Nucleus accumbens (tissue), 56 donors: ENCODE measurements around the gene MARCKSL1.
A peak's percentile ranks its signal among the peaks of the same experiment; 100 is the strongest.

ENCODE experiments used
- DNase-seq, 56 donors: peaks; one replicate each; lab custom pipeline; 2025; lab: John Stamatoyannopoulos, UW

The MARCKSL1 gene

DNA sequence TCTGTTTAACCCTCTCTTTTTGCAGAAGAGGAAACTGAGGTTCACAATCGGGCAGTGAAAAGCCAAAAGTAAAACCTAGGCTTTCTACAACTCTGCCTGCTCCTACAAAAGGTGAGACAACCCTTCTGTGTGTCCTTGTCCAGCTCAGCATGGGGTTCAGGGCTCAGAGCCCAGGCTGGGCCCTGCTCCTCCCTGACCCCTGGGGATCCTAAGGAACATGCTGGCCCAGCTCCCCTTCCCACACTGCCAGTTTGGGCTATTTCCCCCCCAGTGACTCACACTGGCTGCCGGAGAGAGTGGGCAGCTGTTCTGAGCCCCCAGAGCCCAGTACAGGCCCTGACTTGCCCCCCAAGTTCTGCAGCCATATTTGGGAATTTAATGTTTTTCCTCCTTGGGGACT, 17.4 kb upstream of the MARCKSL1 start:
- DNase-seq: no peak

DNA sequence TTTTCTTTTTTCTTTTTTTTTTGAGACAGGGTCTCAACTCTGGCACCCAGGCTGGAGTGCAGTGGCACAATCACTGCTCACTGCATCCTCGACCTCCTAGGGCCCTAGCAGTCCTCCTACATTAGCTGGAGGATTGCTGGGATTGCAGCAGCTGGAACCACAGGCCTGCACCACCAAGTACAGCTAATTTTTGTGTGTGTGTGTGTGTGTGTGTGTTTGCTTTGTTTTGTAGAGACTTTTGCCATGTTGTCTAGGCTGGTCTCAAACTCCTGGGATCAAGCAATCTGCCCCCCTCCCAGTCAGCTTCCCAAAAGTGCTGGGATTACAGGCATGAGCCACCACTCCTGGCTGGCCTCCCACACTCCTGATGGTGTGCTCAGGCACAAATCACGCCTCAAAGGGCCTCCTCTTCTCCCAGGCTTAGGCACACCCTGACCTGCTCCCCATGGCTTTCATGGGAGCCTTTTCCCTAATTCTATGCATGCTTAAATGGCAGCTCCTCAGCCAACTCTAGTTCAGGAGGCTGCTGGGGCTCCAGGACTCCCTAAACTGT, 16.9 kb upstream of the MARCKSL1 start:
- DNase-seq: no peak

DNA sequence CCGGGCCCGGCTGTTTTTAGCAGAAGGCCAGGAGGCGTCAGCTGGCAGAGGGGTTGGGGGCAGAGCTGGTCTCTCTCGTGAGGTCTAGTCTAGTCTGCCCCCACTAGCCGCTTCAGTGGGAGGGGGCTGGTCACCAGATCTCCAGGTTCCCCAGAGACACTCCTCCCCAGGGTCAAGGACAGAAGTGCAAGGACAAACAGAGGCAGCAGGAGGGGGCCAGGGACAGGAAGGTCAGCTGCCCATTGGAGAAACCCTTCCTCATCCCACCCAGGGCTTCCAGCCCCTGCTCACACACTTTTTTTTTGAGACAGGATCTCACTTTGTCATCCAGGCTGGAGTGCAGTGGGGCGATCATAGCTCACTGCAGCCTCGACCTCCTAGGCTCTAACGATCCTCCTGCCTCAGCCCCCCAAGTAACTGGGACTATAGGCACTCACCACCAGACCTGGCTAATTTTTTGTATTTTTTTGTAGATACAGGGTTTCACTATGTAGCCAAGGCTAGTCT, 16.3 kb upstream of the MARCKSL1 start:
- peak in 2 of 56 donors; percentile 57 to 64 for DNase-seq

DNA sequence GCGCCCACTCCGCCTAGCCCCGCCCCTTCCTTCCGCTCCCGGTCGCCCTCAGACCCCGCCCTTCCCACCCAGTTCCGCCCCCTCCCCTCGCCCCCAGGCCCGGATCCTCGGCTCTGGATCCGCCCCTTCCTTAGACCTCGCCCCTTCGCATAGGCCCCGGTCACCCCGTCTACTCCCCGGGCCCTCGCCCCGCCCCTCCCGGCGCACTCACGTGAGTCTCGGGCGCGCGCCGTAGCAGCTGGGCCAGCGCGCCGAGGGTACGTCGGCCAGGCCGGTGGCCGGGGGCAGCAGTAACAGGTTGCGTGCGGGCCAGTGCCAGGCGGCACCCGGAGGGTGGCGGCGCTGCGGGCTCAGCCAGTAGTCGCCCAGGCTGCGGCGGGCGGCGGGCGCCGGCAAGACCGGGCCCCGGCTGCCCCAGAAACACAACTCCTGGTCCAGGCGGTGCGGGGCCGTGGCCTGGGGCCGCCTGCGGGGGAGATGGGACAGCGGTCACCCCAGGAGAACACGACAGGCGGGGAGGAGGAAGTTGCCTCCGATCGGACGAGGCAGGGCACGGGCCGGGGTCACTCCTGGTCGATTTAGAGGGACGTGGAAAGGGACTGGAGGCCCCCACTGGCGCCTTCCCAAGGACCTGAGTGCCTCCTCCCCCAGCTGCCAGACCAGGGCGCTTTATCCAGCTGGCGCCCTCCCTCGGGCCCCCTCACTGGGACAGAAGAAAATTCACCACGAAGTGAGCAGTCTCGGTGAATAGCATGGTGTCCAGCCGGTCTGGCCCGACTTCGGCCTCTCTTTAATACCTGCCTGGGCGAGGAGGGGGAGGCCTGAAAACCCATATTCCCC, 15.6 kb upstream of the MARCKSL1 start:
- DNase-seq: peak; percentile 56 to 96 (median 89)

DNA sequence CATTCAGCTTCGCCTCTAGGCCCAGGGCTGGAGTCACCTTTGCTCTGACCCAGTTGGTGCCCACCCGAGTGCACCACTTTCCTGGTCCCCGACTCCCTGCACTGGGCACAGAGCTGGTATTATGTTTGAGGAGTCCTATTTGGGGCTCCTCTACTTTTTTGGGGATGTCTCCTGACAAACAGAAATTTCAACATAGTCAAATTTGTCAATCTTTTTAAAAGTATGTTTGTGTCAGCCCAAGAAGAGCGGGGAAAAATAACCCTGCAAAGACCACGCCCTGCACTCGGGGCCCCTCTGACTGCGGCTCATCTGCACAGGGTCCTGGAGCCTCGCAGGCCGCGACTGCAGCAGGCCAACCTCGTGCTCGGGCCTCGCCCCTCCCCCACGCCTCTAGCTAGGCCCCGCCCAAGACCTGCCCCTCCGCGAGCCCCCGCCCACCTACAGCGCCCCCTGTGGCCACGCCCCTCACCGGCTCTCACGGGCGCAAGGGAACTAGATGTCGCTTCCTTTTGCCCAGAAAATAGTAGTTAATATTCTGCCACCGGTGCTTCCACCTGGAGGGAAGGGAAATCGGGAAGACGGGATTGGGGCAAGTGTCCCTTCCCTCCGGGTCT, 14.9 kb upstream of the MARCKSL1 start:
- peak in 36 of 56 donors; percentile 36 to 93 (median 82) for DNase-seq

DNA sequence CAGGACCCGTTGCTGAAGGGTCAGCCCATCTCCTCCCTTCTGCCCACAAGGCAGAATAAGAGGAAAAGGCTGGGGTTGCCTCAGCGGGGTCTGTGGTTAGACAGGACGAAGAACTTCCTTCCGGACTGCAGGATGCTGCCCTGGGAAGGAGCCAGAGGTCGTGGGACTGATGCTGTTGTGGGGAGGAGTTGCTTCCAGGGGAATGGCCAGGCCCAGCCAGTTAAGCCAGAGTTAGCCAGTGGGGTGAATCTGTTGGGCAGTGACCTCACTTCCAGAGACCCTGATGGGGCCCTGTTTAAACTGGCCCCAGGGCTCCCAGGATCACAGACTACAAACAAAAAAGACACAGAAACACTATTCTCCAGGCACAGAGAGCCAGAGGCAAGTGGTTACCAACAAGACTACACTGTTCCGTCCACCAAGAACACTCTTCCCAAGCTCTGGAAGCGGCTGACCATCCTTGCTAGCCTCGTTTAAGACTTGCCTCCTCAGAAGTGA, 13.2 kb upstream of the MARCKSL1 start:
- DNase-seq: no peak

DNA sequence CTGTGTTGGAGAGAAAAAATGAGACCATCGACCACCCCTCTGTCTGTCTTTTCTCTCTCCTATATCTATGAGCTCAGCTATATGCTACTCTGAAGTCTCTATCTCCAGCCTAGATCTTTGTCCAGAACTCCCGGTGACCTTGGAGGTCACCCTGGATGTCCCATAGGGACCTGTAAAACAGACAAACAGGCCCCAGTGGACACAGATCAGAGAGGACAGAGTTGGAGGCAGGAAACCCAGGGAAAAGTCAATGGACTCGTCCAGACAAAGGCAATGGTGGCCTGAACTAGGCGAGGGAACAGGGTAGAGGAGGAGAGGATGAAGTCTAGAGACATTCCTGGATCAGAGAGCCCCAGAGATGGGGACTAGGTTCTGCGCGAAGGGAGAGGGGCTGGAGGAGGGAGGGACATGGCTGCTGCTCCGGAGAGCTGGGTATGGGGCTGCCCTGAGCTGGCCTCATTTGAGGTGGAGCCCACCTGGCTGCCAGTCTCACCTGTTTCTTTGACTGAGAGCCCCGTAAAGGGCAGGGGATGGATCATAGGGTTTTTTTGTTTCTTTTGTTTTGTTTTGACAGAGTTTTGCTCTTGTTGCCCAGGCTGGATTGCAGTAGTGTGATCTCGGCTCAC, 10.6 kb upstream of the MARCKSL1 start:
- no peak for DNase-seq

DNA sequence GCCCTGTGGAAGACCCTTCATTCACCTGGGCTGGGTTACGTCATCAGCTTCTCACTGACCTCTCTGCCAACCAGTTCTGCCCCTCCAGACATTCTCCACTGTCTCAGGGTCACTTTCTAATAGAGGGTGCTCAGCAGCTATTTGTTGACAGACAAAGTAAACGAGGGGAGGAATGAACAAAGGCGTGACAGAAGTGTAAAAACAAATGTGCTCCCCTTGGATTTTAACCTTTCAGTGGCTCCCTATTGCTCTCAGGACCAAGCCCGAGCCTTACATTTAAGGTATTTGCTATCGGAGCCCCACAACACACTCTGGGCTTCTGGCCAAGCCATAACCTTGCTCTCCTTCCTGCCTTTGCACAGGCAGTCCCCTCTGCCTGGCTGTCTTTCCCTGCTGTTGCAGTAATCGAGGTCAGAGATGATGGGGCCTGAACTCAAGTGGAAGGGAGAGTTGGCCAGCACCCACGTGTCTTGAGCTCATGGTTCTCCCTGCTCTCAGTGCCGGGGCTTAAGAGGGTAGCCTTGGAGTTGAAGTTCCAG, 9.3 kb upstream of the MARCKSL1 start:
- DNase-seq: no peak

DNA sequence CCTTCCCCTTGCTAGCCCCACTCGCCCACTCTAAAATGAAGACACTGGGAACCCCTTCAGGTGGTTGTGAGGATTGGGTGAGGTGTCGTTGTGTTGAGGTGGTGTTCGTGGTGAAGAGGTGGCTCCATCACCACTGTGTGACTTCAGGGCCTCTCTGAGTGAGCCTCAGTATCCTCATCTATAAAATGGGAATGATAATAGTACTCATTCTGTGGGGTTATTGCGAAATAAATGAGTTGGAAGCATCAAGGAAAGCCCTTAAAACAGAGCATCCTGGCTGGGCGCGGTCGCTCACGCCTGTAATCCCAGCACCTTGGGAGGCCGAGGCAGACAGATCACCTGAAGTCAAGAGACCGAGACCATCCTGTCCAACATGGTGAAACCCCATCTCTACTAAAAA, 6.7 kb upstream of the MARCKSL1 start:
- no peak for DNase-seq

DNA sequence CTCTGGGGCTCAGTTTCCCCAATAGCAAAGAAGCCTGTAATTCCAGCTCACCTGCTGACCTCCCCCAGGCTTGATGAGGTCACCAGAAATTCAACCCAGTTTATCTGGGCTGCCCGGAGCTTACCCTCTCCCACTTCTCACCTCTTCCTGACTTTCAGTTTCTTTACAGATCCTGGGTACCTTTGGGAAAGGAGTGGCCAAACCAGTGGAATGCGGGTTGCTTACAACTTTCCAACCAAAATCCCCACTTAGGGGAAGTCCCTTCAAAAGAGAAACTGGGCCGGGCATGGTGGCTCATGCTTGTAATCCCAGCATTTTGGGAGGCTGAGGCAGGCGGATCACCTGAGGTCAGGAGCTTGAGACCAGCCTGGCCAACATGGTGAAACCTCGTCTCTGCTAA, 5.9 kb upstream of the MARCKSL1 start:
- DNase-seq: no peak

DNA sequence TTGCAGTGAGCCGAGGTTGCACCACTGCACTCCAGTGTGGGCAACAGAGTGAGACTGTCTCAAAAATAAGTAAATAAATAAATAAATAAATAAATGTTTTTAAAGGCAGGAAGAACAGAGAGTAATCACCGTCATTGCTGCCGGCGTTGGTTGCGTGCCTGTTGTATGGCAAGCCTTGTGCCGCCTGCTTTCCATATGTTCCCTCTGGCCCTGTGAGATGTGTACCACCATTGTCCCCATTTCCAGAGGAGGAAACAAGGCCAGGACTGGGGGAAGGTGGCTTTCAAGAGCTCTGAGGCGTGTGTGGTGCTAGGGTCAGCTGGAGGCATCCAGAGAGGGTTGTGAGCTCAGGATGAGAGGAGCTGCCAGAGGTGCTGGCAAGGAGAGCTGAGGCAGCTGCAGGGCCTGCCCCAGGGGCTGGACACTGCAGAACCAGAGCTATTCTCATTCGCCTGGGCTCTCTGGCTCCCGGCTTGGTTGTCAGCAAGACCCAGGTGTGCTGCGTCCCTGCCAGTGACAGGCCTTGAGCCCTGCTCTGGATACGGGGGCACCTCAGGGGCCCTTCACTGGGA, 5.2 kb upstream of the MARCKSL1 start:
- peak in 16 of 56 donors; percentile 16 to 41 (median 36) for DNase-seq

DNA sequence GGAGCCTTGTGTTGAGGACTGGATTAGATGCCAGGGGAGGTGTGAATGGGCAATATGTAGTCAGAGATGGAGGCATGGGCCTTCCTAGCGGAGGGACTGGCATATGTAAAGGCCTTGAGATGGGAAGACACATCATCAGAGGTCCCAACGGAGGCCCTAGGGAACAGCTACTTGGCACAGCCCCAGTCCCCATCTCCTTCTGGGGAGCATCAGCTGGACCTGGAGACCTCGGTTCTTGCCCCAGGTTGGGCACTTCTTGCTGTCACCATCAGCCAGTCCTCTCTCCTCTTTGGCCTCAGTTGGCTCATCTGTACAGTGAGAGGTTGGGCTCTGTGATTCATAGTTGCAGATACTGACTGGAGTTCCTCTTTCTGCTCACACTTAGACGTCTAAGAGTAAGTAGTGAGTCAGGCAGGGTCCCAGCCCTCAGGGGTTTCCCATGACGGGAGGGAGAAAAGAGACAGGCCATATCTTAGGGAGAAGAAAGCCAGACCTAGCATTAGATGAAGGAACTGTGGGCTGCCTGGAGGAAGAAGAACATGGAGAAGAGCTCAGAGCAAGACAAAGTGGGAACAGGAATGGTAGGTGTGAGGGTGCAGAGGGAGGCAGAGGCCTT, 3.4 kb upstream of the MARCKSL1 start:
- DNase-seq: peak in 3 of 56 donors; percentile 35 to 45 (median 39)

DNA sequence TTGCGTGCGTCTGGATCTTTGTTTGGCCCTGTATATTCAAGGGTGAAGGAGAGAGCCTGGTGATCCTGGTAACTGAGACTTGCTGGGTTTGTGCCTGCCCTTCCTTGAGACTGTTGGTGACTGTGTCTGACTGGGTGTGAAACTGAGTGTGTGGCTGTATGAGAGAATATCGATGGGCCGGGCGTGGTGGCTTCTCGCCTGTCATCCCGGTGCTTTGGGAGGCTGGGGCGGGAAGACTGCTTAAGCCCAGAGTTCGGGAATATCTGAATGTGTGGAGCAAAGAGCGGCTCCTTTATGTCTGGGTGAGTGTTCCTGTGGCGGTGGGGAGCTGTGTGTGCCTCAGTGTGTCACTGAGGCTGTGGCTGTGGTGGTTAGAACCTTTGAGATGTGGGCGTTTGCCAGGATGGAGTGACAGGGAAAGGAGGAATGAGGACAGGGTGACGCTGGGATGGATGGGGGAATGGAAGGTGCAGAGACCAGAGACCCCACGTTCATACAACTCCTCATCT, 2.7 kb upstream of the MARCKSL1 start:
- DNase-seq: peak in 5 of 56 donors; percentile 44 to 75 (median 66)

DNA sequence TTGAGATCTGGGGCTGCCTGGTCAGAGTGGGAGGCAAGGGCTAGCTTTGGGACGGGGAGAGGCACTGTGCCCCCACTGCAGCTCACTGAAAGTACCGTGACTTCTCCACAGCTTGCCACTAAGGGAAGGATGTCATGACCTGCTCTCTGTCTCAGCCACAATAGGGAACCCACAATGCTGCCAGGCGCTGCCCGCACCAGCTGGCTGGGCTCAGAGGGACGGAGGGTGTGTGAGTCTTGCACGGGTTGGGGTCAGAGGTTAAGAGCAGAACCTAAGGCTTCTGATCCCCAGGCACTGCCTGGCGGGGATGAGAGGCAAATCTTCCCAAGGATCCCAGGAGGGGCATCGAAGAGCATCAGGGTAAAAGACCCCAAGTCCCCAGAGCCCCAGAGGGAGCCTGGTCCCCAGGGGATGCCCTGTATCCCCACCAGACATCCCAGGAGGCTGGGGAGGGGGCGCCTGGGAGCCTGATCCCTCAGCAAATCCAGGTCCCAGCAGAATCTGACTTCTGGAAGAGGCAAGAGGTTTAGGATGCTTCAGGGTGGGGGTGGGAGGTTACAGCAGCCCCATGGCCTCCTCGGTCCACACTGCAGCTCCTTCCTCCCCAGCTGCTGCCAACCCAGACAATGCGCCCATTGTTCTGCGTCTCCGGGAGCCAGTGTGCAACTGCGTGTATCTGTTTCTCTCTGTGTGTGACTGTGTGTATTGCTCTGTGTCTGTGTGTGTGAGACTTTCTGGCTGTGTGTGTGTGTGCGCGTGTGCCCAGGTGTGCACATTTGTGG, 2.0 kb upstream of the MARCKSL1 start:
- peak in 54 of 56 donors; percentile 38 to 95 (median 84) for DNase-seq

DNA sequence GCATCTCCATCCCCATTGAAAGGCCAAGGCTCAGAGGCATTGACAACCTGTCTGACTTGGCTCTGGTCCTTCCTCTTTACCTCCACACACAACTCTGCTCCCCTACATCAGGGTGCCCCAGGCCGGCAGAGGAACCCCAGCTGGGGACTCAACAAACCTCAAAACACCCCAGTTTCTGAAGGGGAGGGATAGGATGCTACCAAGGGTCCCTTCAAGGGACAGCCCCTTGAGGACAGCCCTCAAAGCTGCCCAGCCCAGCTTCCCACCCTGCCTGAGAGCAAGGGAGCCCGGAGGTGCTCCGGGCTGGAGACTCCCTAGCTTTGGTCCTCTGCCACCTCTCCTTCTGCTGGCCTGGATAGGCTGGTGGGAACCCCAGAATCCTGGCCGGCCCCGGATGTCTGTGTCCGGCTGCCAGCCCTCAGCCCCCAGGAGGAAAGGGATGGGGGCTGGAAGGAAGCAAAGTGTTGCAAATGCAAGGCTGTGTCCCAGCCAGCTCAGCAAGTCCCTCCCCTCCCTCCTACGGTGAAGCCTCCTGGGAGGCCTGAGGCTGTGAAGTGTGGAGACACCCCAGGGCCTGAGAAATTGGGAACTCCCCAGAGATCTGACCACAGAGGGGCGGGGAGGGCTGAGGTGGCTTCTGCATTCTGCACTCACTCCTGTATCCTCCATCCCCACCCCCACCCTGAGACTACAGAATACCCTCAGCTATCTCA, 1.1 kb upstream of the MARCKSL1 start:
- DNase-seq: peak in 9 of 56 donors; percentile 14 to 46 (median 35)

DNA sequence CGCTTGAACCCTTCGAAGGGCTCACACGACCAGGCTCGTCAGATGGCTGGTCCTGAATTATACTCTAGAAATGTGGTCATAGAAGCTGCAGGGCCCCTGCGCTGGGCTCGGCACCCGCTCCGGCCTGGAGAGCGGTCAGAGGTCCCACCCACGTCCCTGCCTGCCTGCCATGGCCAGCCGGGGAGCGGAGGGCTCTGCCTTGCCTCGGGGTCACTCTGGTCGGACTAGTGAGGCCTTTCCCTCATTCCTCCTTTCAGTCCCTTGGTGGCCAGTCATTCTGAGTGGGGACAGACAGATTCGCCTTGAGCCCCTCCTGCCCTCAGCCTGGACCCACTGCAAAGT, 529 bp upstream of the MARCKSL1 start:
- peak in 9 of 56 donors; percentile 38 to 57 (median 51) for DNase-seq

DNA sequence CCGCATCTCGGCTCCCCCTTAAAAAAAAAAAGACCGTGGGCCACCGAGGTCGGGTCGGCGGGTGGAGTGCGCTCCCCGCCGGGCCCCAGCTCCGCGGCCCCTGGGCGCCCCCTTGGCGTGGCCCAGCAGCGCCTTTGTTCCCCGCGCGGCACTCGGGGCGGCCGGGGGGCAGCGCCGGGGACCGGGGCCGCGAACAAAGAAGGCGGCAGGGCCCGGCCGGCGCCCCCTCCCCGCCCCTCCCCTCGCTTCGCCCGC, 571 bp downstream of the MARCKSL1 start:
- DNase-seq: no peak

DNA sequence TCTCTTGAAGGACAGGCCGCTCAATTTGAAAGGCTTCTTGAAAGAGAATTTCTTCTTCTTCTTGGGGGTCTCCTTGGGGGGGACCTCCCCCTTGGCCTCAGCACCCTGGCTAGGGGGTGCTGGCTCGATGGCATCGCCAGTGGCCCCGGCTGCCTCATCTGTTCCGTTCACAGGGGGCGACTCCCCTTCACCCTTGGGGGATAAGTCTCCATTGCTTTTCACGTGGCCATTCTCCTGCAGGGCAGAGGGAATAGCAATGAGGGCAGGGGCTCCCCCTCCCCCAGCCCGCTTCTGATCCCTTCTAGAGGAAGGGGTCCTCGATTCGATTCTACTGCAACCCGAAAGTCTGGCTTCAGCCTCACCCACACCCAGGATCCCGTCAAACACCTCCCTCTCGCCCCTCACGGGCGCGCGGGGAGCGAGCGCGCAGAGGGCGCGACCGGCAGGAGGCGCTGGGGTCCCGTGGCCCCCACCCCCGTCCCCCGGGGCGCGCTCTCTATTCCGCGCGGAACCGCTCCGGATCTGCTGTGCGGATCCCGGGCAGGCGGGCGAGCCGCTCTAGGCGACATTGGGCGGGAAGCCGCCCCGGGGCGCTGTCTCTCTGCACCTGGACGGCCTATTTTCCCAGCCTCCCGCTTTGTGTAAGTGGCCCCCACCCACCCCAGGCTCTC, 1.0 kb downstream of the MARCKSL1 start:
- DNase-seq: peak in 36 of 56 donors; percentile 13 to 75 (median 38)
